ENCODE data around the gene PCDH15. TPM values are rescaled to one million over a fixed set of nuclear protein-coding genes. Genes with fewer than 3 reads are reported as not detected.

PCDH15 gene
- total and polyA plus RNA-seq, 9 of the 15 experiments (the other 6 are each of a cell fraction or from before 2014, with no cell fraction given) = not detected

DNA sequence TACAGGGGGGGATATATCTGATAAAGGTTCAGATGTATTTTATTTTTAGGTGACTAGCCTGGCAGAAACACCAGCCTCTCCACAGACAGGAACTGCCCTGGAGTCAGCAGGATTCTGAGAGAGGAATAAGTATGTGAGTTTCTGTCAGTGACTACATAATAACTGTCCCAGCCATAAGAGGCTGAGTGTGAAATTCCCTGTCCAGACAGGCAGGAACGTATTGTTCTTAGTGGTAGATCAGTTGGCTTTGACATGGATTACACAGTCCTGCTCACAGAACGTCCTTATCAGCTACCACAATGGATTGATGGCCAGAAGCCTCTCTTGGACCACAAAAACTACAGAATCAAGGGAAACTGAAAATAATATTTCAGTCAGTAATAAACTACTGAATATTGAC lies 709.8 kb downstream of the PCDH15 start:
- no peaks in the 10 kb centered on the region for H3K4me1 ChIP-seq (replicated peaks in 1 of 2; ENCODE audit: control insufficient read depth in 2 of 2, insufficient read depth in 2 of 2, low read length in 2 of 2)
- H3K27ac ChIP-seq (ENCODE audit: extremely low read depth, low read depth, low read length) = no peak overlapping the region
- DNase-seq (ENCODE audit: extremely low read depth in 1 of 4, low spot score in 3 of 4) (no peak), ATAC-seq (no peak), FAIRE-seq (no peak)
- no TSS peak for BruUV-seq (replicated peaks)
- no peak overlapping the region for H3K4me3 ChIP-seq
- no peak overlapping the region for H2AFZ ChIP-seq (ENCODE audit: low read depth, low read length)
- no peaks in the 10 kb centered on the region for H3K36me3 ChIP-seq (ENCODE audit: control insufficient read depth, insufficient read depth, low read length)
- H3K4me2 ChIP-seq (ENCODE audit: insufficient read depth, low read length) = no peak overlapping the region
- intact Hi-C loops (cut with micrococcal nuclease) = no loop called here
- POLR2A ChIA-PET = no interaction called here
- 0% methylated on average over 2 of the region's 2 CpGs for WGBS (ENCODE audit: insufficient coverage, low coverage, missing lambda C conversion rate)
- H4K20me1 ChIP-seq (replicated peaks; ENCODE audit: control insufficient read depth, insufficient read depth, low read length) = no peaks in the 10 kb centered on the region
- H3K9me3 ChIP-seq (replicated peaks; ENCODE audit: control insufficient read depth, insufficient read depth, low read depth, low read length) = no peaks in the 10 kb centered on the region
- TF ChIP-seq, protein P1, sequence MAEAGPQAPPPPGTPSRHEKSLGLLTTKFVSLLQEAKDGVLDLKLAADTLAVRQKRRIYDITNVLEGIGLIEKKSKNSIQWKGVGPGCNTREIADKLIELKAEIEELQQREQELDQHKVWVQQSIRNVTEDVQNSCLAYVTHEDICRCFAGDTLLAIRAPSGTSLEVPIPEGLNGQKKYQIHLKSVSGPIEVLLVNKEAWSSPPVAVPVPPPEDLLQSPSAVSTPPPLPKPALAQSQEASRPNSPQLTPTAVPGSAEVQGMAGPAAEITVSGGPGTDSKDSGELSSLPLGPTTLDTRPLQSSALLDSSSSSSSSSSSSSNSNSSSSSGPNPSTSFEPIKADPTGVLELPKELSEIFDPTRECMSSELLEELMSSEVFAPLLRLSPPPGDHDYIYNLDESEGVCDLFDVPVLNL (CRISPR knock-in tag; IDR thresholded peaks at IDR 0.05; ENCODE audit: low read depth) = no peak
- TF ChIP-seq MXI1 (IDR thresholded peaks at IDR 0.05; ENCODE audit: low read depth, low read length) = no peak
- no peak for TF ChIP-seq MCM2 (IDR thresholded peaks at IDR 0.05; ENCODE audit: low read depth)
- no peak for TF ChIP-seq ZNF311 (CRISPR knock-in tag; IDR thresholded peaks at IDR 0.05)
- TF ChIP-seq GTF2F1 (IDR thresholded peaks at IDR 0.05; ENCODE audit: low read depth, low read length) = no peak
- H3K27me3 ChIP-seq (ENCODE audit: control insufficient read depth in 2 of 2, insufficient read depth in 2 of 2, low read length in 2 of 2) = no peaks in the 10 kb centered on the region
- CTCF ChIA-PET (ENCODE audit: low intra/inter-chr PET ratio) = no interaction called here
- H3K9ac ChIP-seq (ENCODE audit: insufficient read depth in 1 of 2, low read depth in 2 of 2, low read length in 2 of 2) = no peak overlapping the region
- in situ Hi-C loops (cut with MboI) = no loop called here
- no peaks in the 10 kb centered on the region for H3K79me2 ChIP-seq (ENCODE audit: control insufficient read depth, insufficient read depth, low read length)
- no peaks in the 10 kb centered on the region for H3K9me1 ChIP-seq (ENCODE audit: control insufficient read depth, insufficient read depth, low read length)

DNA sequence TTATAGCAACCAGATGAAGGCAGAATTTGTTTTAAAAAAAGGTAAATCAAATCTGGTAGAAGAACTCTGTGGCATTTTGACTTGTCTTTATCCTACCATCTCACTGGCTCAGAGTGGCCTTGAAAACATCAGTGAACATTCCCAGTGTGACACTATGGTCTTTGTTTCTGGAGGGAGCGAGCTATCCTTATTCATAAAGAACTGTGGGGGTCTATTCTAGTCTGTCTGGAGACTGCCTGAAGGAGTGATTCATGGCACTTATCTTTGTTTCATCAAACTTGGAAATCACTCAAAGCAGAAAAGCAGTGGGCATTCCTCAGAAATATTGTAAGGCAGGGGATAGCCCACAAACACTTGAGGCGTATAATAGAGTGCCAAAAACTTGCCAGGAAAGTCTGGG lies 719.1 kb downstream of the PCDH15 start:
- FAIRE-seq (no peak), ATAC-seq (no peak), DNase-seq (ENCODE audit: extremely low read depth in 1 of 4, low spot score in 3 of 4) (no peak)
- Histone ChIP-seq H3K27ac (ENCODE audit: extremely low read depth, low read depth, low read length) (no peak overlapping the region), H3K4me2 (ENCODE audit: insufficient read depth, low read length) (no peak overlapping the region), H4K20me1 (replicated peaks; ENCODE audit: control insufficient read depth, insufficient read depth, low read length) (no peaks in the 10 kb centered on the region), H3K9me3 (replicated peaks; ENCODE audit: control insufficient read depth, insufficient read depth, low read depth, low read length) (0 out of 2 replicates have a peak, but pooled peaks cover 3% of the 10 kb centered on the region), H3K9ac (ENCODE audit: insufficient read depth in 1 of 2, low read depth in 2 of 2, low read length in 2 of 2) (no peak overlapping the region), H3K79me2 (ENCODE audit: control insufficient read depth, insufficient read depth, low read length) (no peaks in the 10 kb centered on the region), H3K27me3 (ENCODE audit: control insufficient read depth in 2 of 2, insufficient read depth in 2 of 2, low read length in 2 of 2) (no peaks in the 10 kb centered on the region), H2AFZ (ENCODE audit: low read depth, low read length) (no peak overlapping the region), H3K4me3 (no peak overlapping the region), H3K9me1 (ENCODE audit: control insufficient read depth, insufficient read depth, low read length) (no peaks in the 10 kb centered on the region), H3K36me3 (ENCODE audit: control insufficient read depth, insufficient read depth, low read length) (no peaks in the 10 kb centered on the region), H3K4me1 (replicated peaks in 1 of 2; ENCODE audit: control insufficient read depth in 2 of 2, insufficient read depth in 2 of 2, low read length in 2 of 2) (no peaks in the 10 kb centered on the region)
- ChIA-PET POLR2A (no interaction called here), CTCF (ENCODE audit: low intra/inter-chr PET ratio) (no interaction called here)
- in situ Hi-C loops (cut with MboI) (no loop called here), intact Hi-C loops (cut with micrococcal nuclease) (no loop called here)
- no TSS peak for BruUV-seq (replicated peaks)
- WGBS (ENCODE audit: insufficient coverage, low coverage, missing lambda C conversion rate) = 0% methylated on average over 2 of the region's 2 CpGs
- TF ChIP-seq NR2C2 (CRISPR knock-in tag; IDR thresholded peaks at IDR 0.05) (no peak), NR2C2 (tag; IDR thresholded peaks at IDR 0.05) (no peak), GABPA (tag; conservative IDR thresholded peaks at IDR 0.05; ENCODE audit: low read depth) (no peak), OTX1 (CRISPR knock-in tag; IDR thresholded peaks at IDR 0.05) (no peak)

All from K562 (cell line).